Neural progenitor cell (in vitro differentiated cells): Measurements from ENCODE around the gene HOXA11. TPM values are rescaled to one million over a fixed set of nuclear protein-coding genes. Genes with fewer than 3 reads are reported as not detected.

Experiments used
- DNase-seq: peaks from one replicate; pipeline ENCODE4 v3.0.0-alpha.2; 2016; ENCODE audit warnings: low spot score
- H2AFZ ChIP-seq: fragments of 200-600 bp; sonication (generic); replicated peaks from 2 replicates; pipeline ENCODE4 v1.6.1; 2016; ENCODE audit warnings: antibody characterized with exemption
- H3F3A ChIP-seq: fragments of 200-600 bp; sonication (generic); 2 replicates; pipeline ENCODE4 v1.6.1; 2016; ENCODE audit warnings: antibody characterized with exemption, low read depth
- H3K27ac ChIP-seq: fragments of 200-600 bp; sonication (generic); 2 replicates; pipeline ENCODE4 v1.5.1; 2016; ENCODE audit warnings: mild to moderate bottlenecking
- H3K27me3 ChIP-seq: fragments of 200-600 bp; sonication (generic); 2 replicates; pipeline ENCODE4 v1.6.1; 2016; ENCODE audit warnings: mild to moderate bottlenecking, moderate library complexity
- H3K36me3 ChIP-seq: fragments of 200-600 bp; sonication (generic); 2 replicates; pipeline ENCODE4 v1.5.1; 2016
- H3K4me1 ChIP-seq: fragments of 200-600 bp; sonication (generic); 2 replicates; pipeline ENCODE4 v1.6.1; 2016; ENCODE audit warnings: mixed run types
- H3K4me2 ChIP-seq: fragments of 200-600 bp; sonication (generic); 2 replicates; pipeline ENCODE4 v1.6.1; 2016
- H3K4me3 ChIP-seq: fragments of 200-600 bp; sonication (generic); 2 replicates; pipeline ENCODE4 v1.5.1; 2016
- H3K79me2 ChIP-seq: fragments of 200-600 bp; sonication (generic); 2 replicates; pipeline ENCODE4 v1.6.1; 2016; ENCODE audit warnings: low read depth
- H3K9ac ChIP-seq: fragments of 200-600 bp; sonication (generic); 2 replicates; pipeline ENCODE4 v1.6.1; 2016
- H3K9me3 ChIP-seq: fragments of 200-600 bp; sonication (generic); 2 replicates; pipeline ENCODE4 v1.5.1; 2016; ENCODE audit warnings: low read depth
- H4K20me1 ChIP-seq: fragments of 200-600 bp; sonication (generic); 2 replicates; pipeline ENCODE4 v1.6.1; 2016; ENCODE audit warnings: low read depth
- H3K27ac Mint-ChIP-seq: 3 replicates; pipeline ENCODE4 v1.8.0; 2021; ENCODE audit warnings: mixed read lengths
- H3K27me3 Mint-ChIP-seq: 2 replicates; pipeline ENCODE4 v1.8.0; 2022; ENCODE audit warnings: low read depth, mild to moderate bottlenecking, inconsistent platforms, moderate library complexity, mixed read lengths; ENCODE audit not compliant: insufficient read depth
- H3K36me3 Mint-ChIP-seq: 3 replicates; pipeline ENCODE4 v1.8.0; 2021; ENCODE audit warnings: mixed read lengths
- H3K4me1 Mint-ChIP-seq: 3 replicates; pipeline ENCODE4 v1.8.0; 2021; ENCODE audit warnings: mixed read lengths
- H3K4me3 Mint-ChIP-seq: 3 replicates; pipeline ENCODE4 v1.8.0; 2021; ENCODE audit warnings: mild to moderate bottlenecking, moderate library complexity, mixed read lengths
- H3K9me3 Mint-ChIP-seq: 3 replicates; pipeline ENCODE4 v1.8.0; 2020; ENCODE audit warnings: mixed read lengths
- EZH2 ChIP-seq: fragments of 200-600 bp; sonication (generic); IDR thresholded peaks from 2 replicates; pipeline ENCODE4 v1.6.1; 2017; ENCODE audit warnings: antibody characterized with exemption, mild to moderate bottlenecking, moderate library complexity
- EZH2phosphoT487 ChIP-seq: fragments of 200-600 bp; sonication (generic); IDR thresholded peaks from 2 replicates; pipeline ENCODE4 v1.6.1; 2017; ENCODE audit warnings: antibody characterized with exemption
- total RNA-seq: library from RNA; depleted of rRNA; stranded (reverse); fragments of >200 nt; gene quantifications from 2 replicates; pipeline ENCODE4 v1.2.3, GENCODE V29; 2015; ENCODE audit warnings: low replicate concordance
- TF ChIP-seq, protein P1 (sequence below): fragments of 200-600 bp; sonication (generic); IDR thresholded peaks from 2 replicates; pipeline ENCODE4 v1.5.1; 2017; ENCODE audit warnings: antibody characterized with exemption, mild to moderate bottlenecking

HOXA11 gene
- total RNA-seq, 1 donor from 2014 or later: not detected

DNA sequence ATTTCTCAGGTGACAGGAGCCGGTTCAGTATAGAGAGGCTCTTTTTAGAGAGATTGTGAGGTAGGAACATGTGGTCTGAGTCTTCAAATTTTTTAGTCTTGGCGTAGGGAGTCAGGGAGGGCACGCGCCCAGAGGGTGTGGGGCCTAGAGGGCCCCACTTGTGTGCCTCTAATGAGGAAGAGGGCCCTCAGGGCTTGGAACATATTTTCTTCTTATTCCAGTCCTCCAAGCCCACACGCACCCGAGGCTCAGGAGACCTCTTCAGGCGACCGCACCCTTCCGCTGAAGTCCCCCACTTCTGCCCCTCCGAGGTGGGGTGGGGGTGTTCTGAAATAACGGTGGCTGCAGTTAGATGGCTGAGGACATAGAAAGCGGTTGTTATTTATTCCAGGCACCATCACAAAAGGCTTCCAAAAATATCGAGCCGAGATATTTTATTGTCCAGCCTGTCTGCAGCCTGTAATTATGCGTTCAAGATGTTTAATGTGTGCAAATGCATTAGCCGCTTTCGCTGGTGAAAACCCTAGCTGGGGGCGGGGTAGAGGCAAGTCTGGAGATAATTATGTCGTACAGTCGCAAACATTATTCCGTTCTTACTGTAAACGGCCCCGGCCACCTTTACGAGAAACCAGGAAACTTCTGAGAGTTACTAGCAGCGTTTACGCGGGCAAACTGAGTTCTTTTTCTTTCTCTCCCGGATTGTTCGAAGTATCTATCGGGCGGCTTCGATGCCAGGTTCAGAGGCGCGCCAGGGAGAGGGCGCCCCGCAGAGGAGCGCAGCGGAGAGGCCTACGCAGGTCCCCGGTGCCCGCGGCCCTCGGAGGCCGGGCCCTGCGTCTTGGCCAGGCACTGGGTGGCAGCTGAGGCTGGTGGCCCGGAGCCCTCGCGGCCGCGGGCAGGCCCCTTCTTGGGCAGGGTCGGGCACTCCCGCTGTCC, 27.7 kb upstream of the HOXA11 start:
- H3F3A ChIP-seq: peaks cover 6% of the 10 kb centered on the region
- H3K27me3 Mint-ChIP-seq: peaks cover 96% of the 10 kb centered on the region
- H3K4me3 Mint-ChIP-seq: no peak overlapping the region
- H3K27me3 ChIP-seq: peaks cover 100% of the 10 kb centered on the region
- peak overlapping the region; percentile 61 for H3K4me2 ChIP-seq
- no peak for DNase-seq
- H3K27ac ChIP-seq: no peak overlapping the region
- peaks cover 4% of the 10 kb centered on the region for H3K9me3 Mint-ChIP-seq
- H3K27ac Mint-ChIP-seq: no peak overlapping the region
- TF ChIP-seq EZH2: peak; percentile 95
- TF ChIP-seq, protein P1, sequence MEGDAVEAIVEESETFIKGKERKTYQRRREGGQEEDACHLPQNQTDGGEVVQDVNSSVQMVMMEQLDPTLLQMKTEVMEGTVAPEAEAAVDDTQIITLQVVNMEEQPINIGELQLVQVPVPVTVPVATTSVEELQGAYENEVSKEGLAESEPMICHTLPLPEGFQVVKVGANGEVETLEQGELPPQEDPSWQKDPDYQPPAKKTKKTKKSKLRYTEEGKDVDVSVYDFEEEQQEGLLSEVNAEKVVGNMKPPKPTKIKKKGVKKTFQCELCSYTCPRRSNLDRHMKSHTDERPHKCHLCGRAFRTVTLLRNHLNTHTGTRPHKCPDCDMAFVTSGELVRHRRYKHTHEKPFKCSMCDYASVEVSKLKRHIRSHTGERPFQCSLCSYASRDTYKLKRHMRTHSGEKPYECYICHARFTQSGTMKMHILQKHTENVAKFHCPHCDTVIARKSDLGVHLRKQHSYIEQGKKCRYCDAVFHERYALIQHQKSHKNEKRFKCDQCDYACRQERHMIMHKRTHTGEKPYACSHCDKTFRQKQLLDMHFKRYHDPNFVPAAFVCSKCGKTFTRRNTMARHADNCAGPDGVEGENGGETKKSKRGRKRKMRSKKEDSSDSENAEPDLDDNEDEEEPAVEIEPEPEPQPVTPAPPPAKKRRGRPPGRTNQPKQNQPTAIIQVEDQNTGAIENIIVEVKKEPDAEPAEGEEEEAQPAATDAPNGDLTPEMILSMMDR: no peak
- H3K9ac ChIP-seq: no peak overlapping the region
- H3K4me1 ChIP-seq: peaks cover 22% of the 10 kb centered on the region
- no peaks in the 10 kb centered on the region for H3K9me3 ChIP-seq
- H3K79me2 ChIP-seq: no peaks in the 10 kb centered on the region
- no peaks in the 10 kb centered on the region for H3K36me3 Mint-ChIP-seq
- no peaks in the 10 kb centered on the region for H3K36me3 ChIP-seq
- H2AFZ ChIP-seq: no peak overlapping the region
- peak overlapping the region; percentile 25 for H3K4me3 ChIP-seq
- H4K20me1 ChIP-seq: peaks cover 68% of the 10 kb centered on the region
- peaks cover 4% of the 10 kb centered on the region for H3K4me1 Mint-ChIP-seq

DNA sequence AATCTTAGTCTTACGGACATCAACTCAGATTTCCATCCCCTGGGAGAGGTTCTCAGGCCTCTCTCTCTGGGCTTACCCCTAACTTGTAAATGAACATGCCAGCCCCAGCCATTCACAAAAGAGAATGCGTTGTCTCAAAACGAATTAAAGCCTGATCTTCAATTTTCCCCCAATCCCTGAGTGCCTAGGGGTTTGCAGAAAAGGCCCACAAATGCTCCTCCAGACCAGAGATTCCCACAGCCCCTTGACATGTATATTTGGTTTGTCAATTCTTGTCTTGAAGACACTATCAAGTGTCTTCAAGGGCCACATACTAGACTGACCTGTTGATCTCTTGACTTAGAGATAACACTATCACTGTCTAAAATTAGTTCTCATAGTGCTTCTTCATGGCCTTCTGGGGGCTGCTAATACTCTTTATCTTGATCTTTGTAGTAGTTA, 26.8 kb upstream of the HOXA11 start:
- Histone ChIP-seq H3K4me1 (peaks cover 27% of the 10 kb centered on the region), H3K27ac (no peak overlapping the region), H3F3A (peaks cover 9% of the 10 kb centered on the region), H3K4me2 (no peak overlapping the region), H3K79me2 (no peaks in the 10 kb centered on the region), H3K27me3 (peaks cover 100% of the 10 kb centered on the region), H3K9ac (no peak overlapping the region), H3K9me3 (no peaks in the 10 kb centered on the region), H4K20me1 (peaks cover 78% of the 10 kb centered on the region), H3K4me3 (no peak overlapping the region), H2AFZ (no peak overlapping the region), H3K36me3 (no peaks in the 10 kb centered on the region)
- no peak for DNase-seq
- TF ChIP-seq EZH2phosphoT487 (peak; percentile 6), EZH2 (no peak)
- TF ChIP-seq, protein P1: no peak
- no peaks in the 10 kb centered on the region for H3K36me3 Mint-ChIP-seq
- no peak overlapping the region for H3K27ac Mint-ChIP-seq
- H3K27me3 Mint-ChIP-seq: peaks cover 96% of the 10 kb centered on the region
- H3K9me3 Mint-ChIP-seq: peaks cover 4% of the 10 kb centered on the region
- no peak overlapping the region for H3K4me3 Mint-ChIP-seq
- peaks cover 4% of the 10 kb centered on the region for H3K4me1 Mint-ChIP-seq

DNA sequence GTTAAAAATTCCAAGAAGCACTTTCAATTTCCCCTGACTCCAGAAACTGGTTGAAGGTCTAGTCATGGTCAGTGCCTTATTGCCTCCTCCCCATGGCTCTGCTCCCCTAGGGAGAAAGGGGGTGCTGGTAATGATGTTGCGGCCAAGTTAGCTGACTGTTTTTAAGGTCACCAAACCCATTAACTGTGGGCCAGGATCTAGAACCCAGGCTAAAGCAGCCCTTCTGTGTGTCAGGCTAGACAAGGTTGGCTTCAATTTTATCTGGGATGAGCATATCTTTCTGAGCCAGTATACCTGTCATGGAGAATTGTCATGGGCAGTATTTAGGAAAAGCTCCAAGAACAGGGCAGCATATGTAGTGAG, 26.0 kb upstream of the HOXA11 start:
- TF ChIP-seq EZH2phosphoT487: no peak
- peak; percentile 53 for TF ChIP-seq EZH2
- peaks cover 96% of the 10 kb centered on the region for H3K27me3 Mint-ChIP-seq

More for the DNA sequence above, 26.0 kb upstream of the HOXA11 start:
- H3K27ac Mint-ChIP-seq: no peak overlapping the region
- DNase-seq: no peak
- Histone ChIP-seq H3F3A (peaks cover 9% of the 10 kb centered on the region), H3K9me3 (no peaks in the 10 kb centered on the region), H3K9ac (no peak overlapping the region), H3K36me3 (no peaks in the 10 kb centered on the region), H3K27ac (no peak overlapping the region), H4K20me1 (peaks cover 85% of the 10 kb centered on the region), H2AFZ (no peak overlapping the region), H3K27me3 (peaks cover 100% of the 10 kb centered on the region), H3K4me3 (no peak overlapping the region), H3K79me2 (no peaks in the 10 kb centered on the region), H3K4me1 (peaks cover 21% of the 10 kb centered on the region), H3K4me2 (no peak overlapping the region)
- no peak overlapping the region for H3K4me3 Mint-ChIP-seq
- peaks cover 5% of the 10 kb centered on the region for H3K9me3 Mint-ChIP-seq
- peaks cover 4% of the 10 kb centered on the region for H3K4me1 Mint-ChIP-seq
- no peaks in the 10 kb centered on the region for H3K36me3 Mint-ChIP-seq
